Kidney (tissue), 14 donors: ENCODE measurements around the gene IL17B. TPM values are rescaled to one million over a fixed set of nuclear protein-coding genes. Genes with fewer than 3 reads are reported as not detected.
A peak's percentile ranks its signal among the peaks of the same experiment; 100 is the strongest.

Experiments
- DNase-seq, 5 donors: peaks; one replicate each; pipeline ENCODE4 v3.0.0-alpha.2; 2013 to 2020
- FAIRE-seq: peaks from 2 replicates; lab custom pipeline; 2012; peaks lifted over from hg19 to GRCh38; lab: Jason Lieb, UNC
- H3K27ac ChIP-seq, 2 donors: one replicate each; pipeline ENCODE4 v1.7.0; 2013; ENCODE audit warnings: low read depth in 2 of 2, low read length in 2 of 2, inconsistent platforms in 1 of 2
- H3K27me3 ChIP-seq: one replicate; pipeline ENCODE4 v1.7.1; 2013; ENCODE audit warnings: low read length, inconsistent platforms; ENCODE audit not compliant: control insufficient read depth, insufficient read depth
- H3K36me3 ChIP-seq, 3 donors: one replicate each; pipeline versions ENCODE4 v1.7.0 to v1.7.1; 2013; ENCODE audit warnings: low read length in 3 of 3, control low read depth in 1 of 3, inconsistent platforms in 1 of 3; ENCODE audit not compliant: insufficient read depth in 3 of 3, control insufficient read depth in 2 of 3
- H3K4me1 ChIP-seq, 3 donors: one replicate each; pipeline versions ENCODE4 v1.7.0 to v1.7.1; 2013; ENCODE audit warnings: low read length in 3 of 3, inconsistent platforms in 1 of 3, low read depth in 1 of 3; ENCODE audit not compliant: control insufficient read depth in 2 of 3, insufficient read depth in 2 of 3
- H3K4me3 ChIP-seq, 3 donors: one replicate each; pipeline versions ENCODE4 v1.7.0 to v1.8.1; 2013; ENCODE audit warnings: low read length in 3 of 3, control low read depth in 1 of 3, inconsistent platforms in 1 of 3
- H3K9ac ChIP-seq, 3 donors: one replicate each; pipeline versions ENCODE4 v1.7.0 to v1.7.1; 2013; ENCODE audit warnings: low read length in 3 of 3, control low read depth in 1 of 3, inconsistent platforms in 1 of 3
- H3K9me3 ChIP-seq, 3 donors: one replicate each; pipeline versions ENCODE4 v1.7.0 to v1.7.1; 2013; ENCODE audit warnings: low read length in 3 of 3, control low read depth in 1 of 3, inconsistent platforms in 1 of 3; ENCODE audit not compliant: control insufficient read depth in 2 of 3, insufficient read depth in 1 of 3
- CTCF ChIP-seq: IDR thresholded peaks from 3 replicates; pipeline ENCODE4 v1.5.1; 2012; ENCODE audit warnings: mild to moderate bottlenecking, moderate library complexity, borderline replicate concordance; ENCODE audit not compliant: insufficient read depth; ENCODE audit errors: extremely low read depth
- intact Hi-C: fragments of 100-400 bp; cut with DNase I; formaldehyde crosslinking; loops from one replicate; pipeline ENCODE4 v1.11.1; 2022
- polyA plus RNA-seq: library from polyadenylated mRNA; stranded (reverse); fragments of 350-450 nt; fragmentation: Illumina TruSeq; extraction: RNeasy Lipid Tissue Mini Kit (QIAGEN cat#74804); gene quantifications from one replicate; pipeline ENCODE4 v1.2.3, GENCODE V29; 2014; ENCODE audit warnings: low read depth, low replicate concordance; ENCODE audit not compliant: insufficient read depth
- total RNA-seq: library from RNA; stranded (reverse); fragmentation: NEBNext Ultra II Directional; extraction: Animal tissue kit (Norgen Biotek cat#: 25700); gene quantifications from one replicate; pipeline ENCODE4 v1.2.1, GENCODE V29; 2021
- donor health status: control.
- donor health status: control.
- donor health status: control.
- donor health status: control.
- donor health status: control.
- donor health status: DM: yes; HTN: yes; CAD: no.
- donor health status: Normal renal cell carcinoma (clear cell type).

Gene IL17B
- total and polyA plus RNA-seq, 2 donors from 2014 or later: 1.4 to 4.7 TPM

- H3K9me3 ChIP-seq: no peaks in the 10 kb centered on the region
- no peaks in the 10 kb centered on the region for H3K27me3 ChIP-seq
- peaks cover 0 to 12% (median 3%) of the 10 kb centered on the region in 3 donors for H3K4me1 ChIP-seq
- H3K4me3 ChIP-seq: no peak overlapping the region
- FAIRE-seq (no peak), DNase-seq (no peak)
- no peaks in the 10 kb centered on the region for H3K36me3 ChIP-seq
- H3K9ac ChIP-seq: no peak overlapping the region
- peak overlapping the region; percentile 67 to 75 for H3K27ac ChIP-seq
- no peak for TF ChIP-seq CTCF
- intact Hi-C loops: no loop called here
Measured at GRCh38 chr5:149404746-149405549, 25.9 kb upstream of the IL17B start.

- no peak overlapping the region for H3K9ac ChIP-seq
- TF ChIP-seq CTCF: no peak
- FAIRE-seq: no peak
Measured at GRCh38 chr5:149403923-149404745, 25.0 kb upstream of the IL17B start.

GRCh38 chr5:149402291-149402690 lies 23.2 kb upstream of the IL17B start:
- FAIRE-seq: no peak
- TF ChIP-seq CTCF: no peak
- H3K27ac ChIP-seq: no peak overlapping the region

More at GRCh38 chr5:149403923-149404745, 25.0 kb upstream of the IL17B start:
- DNase-seq: peak in 1 of 5 donors; percentile 64
- Histone ChIP-seq H3K9me3 (no peaks in the 10 kb centered on the region), H3K27me3 (no peaks in the 10 kb centered on the region), H3K4me1 (peaks cover 0 to 12% (median 3%) of the 10 kb centered on the region in 3 donors), H3K4me3 (no peak overlapping the region), H3K27ac (peak overlapping the region in 1 of 2 donors; percentile 75), H3K36me3 (no peaks in the 10 kb centered on the region)
- intact Hi-C loops: no loop called here

More at GRCh38 chr5:149402291-149402690, 23.2 kb upstream of the IL17B start:
- no peak overlapping the region for H3K4me3 ChIP-seq
- no peak for DNase-seq
- intact Hi-C loops: no loop called here
- no peaks in the 10 kb centered on the region for H3K36me3 ChIP-seq
- H3K4me1 ChIP-seq: peaks cover 0 to 12% (median 3%) of the 10 kb centered on the region in 3 donors
- H3K27me3 ChIP-seq: no peaks in the 10 kb centered on the region
- H3K9me3 ChIP-seq: no peaks in the 10 kb centered on the region
- no peak overlapping the region for H3K9ac ChIP-seq
